SKM-1 (cell line): ENCODE measurements around the gene PLXDC2.
"Not testable (repeated sequence)": the region's sequence is repeated elsewhere in the genome, so short reads cannot be mapped to it uniquely, and the experiment has no call there.

Experiments used
- DNase-seq: peaks from one replicate; lab custom pipeline; 2025; ENCODE audit not compliant: unreplicated experiment; lab: John Stamatoyannopoulos, UW

The PLXDC2 gene

DNA sequence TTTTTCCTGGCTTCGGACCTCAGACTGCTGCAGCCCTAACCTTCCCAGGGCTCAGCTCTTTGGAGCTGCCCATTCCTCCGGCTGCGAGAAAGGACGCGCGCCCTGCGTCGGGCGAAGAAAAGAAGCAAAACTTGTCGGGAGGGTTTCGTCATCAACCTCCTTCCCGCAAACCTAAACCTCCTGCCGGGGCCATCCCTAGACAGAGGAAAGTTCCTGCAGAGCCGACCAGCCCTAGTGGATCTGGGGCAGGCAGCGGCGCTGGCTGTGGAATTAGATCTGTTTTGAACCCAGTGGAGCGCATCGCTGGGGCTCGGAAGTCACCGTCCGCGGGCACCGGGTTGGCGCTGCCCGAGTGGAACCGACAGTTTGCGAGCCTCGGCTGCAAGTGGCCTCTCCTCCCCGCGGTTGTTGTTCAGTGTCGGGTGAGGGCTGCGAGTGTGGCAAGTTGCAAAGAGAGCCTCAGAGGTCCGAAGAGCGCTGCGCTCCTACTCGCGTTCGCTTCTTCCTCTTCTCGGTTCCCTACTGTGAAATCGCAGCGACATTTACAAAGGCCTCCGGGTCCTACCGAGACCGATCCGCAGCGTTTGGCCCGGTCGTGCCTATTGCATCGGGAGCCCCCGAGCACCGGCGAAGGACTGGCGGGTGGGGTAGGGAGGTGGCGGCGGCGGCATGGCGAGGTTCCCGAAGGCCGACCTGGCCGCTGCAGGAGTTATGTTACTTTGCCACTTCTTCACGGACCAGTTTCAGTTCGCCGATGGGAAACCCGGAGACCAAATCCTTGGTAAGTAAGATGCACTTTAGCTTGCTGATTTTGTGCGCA, at the start of gene PLXDC2:
Gene PLXDC2, plus strand, starts transcription at position 22 of the 820 bp plus-strand sequence.
- no peak for DNase-seq

DNA sequence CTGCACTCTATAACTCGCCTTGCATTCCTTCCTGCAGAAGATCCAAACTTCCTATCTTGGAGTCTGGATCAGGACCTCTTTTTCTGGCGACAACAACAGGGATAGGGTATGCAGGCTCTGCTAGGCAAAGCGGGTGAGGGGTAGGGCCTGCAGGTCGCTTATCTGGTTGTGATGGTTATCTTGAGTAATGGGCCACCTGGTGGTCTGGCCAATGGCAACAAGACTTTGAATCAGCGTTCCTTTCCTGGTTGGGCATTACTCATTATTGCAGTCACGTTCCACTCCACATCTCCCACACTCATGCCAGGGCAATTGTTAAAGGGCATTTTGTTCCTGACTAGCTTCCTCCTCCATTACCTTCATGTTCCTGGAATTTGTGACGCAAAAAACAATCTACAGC, 48.4 kb upstream of the PLXDC2 start:
- DNase-seq, result no peak

DNA sequence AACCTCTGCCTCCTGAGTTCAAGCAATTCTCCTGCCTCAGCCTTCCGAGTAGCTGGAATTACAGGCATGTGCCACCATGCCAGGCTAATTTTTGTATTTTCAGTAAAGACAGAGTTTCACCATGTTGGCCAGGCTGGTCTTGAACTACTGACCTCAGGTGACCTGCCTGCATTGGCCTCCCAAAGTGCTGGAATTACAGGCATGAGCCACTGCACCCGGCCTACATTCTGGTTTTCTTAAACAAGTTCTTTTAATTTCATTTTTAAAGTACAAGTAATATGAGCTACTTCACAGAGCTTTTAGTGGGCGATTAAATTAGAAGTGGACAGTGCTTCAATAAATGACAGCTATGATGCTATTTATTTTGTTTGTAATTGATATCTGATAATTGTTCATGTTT, 46.4 kb upstream of the PLXDC2 start:
- not testable (repeated sequence) for DNase-seq

DNA sequence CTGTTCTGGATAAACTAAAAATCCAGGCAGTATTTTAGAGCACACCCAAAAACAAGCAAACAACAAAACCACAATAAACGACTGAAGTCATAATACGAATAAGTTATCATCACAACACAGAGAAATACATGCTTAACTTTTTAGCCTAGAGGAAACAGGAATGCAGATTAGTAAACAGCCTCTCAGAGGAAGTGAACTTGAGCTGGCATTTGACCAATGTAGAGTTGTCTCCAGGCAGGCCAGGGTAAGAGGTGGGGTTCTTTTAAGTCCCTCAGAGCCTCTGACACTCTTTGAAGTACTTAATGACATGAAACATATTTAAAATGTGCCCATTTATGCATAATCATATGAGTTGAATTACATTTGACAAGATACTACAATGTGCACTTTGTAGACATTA, 43.3 kb upstream of the PLXDC2 start:
- no peak for DNase-seq

DNA sequence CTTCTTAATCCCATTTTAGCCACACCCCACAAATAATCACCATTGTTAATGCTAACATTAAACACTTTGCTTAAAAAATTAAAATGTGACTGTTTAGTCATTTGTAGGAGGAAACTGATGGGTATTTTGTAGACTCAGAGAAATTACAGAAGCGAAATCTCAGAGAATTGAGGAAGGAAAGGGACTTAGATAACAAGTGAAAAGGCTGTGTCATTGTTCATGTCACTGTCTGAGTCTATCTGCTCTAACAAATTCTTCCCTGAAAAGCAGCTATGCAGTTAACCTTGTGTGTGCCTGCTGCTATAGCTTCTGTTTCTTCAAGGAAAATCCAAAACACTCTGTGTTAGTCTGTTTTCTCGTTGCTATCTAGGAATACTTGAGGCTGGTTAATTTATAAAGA, 40.9 kb upstream of the PLXDC2 start:
- peak; percentile 10 for DNase-seq

DNA sequence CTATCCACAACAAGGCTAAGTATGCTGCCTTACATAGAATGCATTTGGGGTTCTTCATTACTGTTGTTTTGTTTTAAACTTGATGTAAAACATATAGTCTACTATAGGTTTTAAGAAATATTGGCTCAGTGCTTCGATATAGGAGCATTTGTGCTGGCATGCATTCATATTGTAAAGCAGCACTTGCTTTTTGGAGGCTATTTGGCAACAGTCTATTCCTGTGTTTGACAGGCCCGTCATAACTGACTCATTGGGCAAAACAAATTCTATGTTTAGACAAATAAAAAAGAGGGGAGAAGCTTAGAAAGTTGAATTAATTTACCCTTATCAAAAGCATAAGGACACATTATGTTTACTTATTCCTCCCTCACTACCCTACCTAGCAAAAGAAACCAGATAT, 38.4 kb upstream of the PLXDC2 start:
- no peak for DNase-seq

DNA sequence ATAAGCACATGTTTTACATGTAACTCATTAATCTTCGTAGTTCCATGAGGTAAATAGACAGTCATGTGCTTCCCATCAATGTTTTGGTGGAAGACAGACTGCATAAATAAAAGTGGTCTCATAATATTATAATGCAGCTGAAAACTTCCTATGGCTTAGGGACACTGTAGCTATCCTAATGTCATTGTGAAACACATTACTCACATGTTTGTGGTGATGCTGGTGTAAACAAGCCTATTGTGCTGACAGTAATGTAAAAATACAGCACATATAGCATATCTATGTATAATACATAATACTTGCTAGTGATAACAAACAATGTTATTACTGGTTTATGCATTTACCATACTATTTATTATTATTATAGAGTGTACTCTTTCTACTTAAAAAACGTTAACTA, 37.2 kb upstream of the PLXDC2 start:
- DNase-seq, result no peak

DNA sequence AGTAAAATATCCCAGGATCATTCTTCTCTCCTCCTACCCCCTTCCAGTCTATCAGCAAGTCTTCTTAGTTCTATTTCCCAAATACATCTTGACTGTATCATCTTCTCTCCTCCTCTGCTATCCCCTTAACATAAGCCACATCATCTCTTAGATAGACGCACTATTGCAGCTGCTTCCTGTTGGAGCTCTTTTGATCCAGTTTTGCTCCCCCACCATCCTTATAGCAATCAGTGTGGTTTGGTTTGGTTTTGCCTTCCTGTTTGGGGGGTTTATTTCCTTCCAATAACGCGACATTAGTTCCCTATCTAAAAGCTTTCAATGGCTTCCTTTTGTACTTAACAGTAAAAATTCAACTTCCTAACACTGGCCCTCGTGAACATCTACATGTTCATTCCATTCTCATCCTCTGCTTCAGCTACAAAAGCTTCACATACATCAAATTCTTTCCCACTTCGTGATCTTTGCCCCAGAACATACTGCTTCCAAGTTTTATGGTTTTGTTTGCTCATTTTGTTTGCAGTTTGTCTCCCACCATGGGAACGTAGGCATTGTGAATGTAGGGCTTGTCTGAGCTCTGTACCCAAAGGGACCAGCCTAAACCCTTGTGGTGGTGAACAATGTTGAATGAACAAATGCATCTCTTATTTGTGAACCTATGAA, 33.7 kb upstream of the PLXDC2 start:
- DNase-seq, result no peak

DNA sequence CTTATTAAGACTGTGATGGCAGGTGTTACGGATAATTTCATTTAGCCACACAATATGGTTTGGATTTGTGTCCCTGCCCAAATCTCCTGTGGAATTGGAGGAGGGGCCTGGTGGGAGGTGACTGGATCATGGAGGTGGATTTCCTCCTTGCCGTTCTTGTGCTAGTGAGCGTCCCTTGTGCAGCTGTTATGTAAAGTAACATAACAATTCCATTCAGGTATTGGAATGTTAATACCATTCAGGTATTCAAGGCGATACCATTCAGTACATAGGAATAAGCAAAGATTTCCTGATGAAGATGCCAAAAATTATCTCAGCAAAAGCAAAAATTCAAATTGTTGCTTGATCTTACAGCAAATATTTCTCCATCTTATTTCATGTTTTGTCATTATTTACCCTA, 32.5 kb upstream of the PLXDC2 start:
- DNase-seq, result no peak

DNA sequence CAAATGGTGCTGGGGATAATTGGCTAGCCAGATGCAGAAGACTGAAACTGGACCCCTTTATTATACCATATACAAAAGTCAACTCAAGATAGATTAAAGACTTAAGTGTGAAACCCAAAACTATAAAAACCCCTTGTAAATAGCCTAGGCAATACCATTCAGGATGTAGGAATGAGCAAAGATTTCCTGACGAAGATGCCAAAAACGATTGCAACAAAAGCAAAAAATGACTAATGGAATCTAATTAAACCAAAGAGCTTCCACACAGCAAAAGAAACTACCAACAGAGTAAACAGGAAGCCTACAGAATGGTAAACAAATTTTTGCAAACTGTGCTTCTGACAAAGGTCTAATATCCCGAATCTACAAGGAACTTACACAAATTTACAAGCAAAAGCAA, 30.9 kb upstream of the PLXDC2 start:
- DNase-seq, result no peak

DNA sequence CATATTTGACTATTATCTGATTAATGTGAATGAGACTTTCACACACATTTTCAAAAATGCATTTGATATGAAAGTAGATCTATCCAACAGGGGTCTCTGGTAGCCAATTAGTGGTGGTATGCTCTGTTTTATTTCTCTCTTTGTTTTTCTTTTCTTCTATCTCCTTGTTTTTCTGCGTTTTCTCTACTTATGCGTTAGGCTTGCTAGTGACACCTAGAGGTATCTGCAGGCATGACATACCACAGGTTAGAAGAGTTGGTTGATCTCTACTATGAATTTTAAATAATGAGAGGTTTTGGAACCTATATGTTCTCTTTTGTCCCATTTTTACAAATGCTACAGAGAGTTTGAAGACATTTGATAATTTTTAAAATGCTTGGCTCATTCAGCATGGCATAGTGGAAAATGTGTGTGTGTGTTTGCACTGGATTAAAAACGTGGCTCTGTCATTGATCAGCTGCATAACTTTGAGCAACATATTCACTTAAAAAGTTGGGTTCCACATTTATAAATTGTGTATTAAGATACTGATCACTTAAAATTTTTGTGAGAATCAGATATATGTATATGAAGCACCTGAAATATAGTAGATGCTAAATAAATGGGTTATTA, 28.1 kb upstream of the PLXDC2 start:
- DNase-seq, result no peak

DNA sequence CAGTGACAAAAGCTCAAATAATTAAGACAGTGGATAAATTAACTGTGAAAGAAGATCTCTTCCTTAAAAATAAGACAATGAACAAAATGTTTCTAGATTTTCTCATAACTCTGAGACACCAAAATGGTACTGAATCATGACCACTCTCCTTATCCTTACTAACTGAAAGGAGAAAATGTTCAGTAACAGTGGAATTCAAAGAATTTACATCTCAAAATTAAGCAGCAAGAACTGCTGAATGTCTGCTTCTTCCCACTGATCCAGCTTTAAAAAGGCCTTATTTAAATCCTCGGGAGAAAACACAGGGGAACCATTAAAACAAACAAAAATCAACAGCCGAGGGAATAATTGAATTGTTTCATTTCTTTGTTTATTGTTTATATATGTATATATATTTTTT, 27.3 kb upstream of the PLXDC2 start:
- DNase-seq, result no peak

DNA sequence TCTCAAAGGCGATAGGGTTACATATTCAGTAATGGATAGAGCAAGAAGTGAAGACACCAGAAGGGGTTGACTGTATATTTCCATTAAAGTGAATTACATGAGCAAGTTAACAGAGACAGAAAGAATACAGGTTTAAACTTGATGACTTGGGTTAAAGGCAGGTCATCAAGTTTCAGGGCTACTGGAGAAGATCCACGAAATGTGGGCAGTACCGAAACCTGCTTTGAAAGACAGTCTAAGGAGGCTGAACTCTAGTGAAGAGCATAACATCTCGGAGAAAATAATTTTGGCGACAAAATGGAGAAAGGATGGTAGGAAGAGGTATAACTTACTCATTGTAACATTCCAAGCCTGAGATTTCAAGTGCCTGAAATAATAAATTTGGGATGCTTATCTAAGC, 26.6 kb upstream of the PLXDC2 start:
- DNase-seq, result no peak

DNA sequence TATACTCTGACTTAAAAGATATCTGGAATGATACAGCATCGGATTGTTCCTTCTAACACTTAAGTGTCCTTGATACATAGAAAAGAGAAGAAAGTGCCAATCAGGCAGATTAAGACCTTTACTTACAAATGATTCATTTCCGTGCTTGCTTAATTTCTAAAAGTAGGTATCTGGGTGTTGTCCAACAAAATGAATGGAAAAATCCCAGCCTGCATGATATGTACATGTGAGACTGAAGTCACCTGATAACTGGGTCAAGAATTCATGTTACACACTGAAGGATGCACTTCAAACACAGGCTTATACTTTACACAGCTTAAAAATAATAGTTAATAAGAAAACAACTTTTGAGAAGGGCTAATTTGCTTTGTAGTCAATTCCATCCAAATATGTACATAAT, 25.2 kb upstream of the PLXDC2 start:
- no peak for DNase-seq

DNA sequence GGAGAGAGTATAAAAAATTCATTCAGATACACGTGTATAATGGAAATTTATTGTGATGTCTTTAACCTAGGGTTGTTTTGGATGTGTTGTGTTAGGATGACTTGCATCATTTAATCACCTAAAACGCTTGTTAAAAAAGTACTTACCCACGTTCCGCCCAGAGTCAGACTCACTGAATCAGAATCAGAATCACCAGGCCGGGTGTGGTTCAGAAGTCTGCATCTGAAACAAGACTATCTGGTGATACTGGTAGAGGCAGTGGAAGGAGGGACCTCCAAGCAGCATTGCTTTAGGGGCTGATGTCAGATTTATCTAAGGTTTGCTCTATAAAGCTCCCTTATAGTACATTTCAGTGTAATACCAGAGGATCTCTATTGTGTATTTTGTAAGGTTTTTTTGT, 20.5 kb upstream of the PLXDC2 start:
- no peak for DNase-seq

DNA sequence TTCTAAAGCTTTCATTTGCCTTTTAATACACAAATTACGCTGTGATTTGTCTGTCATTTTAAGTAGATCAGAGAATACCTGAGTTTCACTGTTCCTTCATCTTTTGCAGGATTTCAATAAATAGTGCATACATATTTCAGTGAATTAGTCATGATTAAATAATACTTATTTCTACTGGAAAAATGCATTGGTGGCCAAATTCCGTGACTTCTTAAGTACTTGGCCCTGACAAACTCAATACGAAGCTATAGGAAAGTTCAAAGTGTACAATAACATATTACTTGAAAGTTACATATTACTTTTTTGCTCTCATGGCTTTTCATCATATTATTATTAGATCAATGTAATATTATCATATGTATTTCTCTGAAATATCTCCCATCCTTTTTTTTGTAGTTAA, 16.1 kb upstream of the PLXDC2 start:
- DNase-seq, result no peak

DNA sequence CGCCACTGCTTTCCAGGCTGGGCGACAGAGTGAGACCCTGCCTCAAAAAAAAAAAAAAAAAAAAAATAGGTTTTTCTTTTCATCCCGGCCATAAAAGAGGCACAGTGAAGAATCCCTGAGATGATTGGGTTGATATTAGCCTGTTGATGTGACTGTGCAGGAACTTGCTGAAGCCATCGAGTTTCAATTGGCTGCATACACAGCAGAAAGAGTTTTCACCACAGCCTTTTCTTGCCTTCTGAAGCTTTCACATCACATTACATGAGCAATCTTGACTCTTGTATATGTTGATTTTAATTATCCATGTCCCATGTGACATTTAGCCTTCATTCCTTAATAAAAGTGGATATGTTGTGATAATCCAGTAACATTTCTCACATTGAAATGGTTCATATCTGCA, 14.9 kb upstream of the PLXDC2 start:
- no peak for DNase-seq

DNA sequence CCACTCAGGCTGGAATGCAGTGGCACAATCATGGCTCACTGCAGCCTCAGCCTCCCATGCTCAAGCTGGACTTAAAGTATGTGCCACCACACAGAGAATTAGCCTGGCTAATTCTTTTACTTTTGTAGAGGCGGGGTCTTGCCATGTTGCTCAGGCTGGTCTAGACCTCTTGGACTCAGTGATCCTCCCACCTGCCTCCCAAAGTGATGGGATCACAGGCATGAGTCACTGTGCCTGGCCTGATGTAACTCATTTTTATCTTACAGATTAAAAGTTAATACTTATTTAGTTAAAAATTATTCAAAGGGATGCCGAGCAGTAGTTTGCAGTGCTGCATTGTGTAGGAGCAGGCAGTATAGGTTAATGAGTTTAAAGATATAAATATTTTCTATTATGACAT, 12.6 kb upstream of the PLXDC2 start:
- DNase-seq, result no peak

DNA sequence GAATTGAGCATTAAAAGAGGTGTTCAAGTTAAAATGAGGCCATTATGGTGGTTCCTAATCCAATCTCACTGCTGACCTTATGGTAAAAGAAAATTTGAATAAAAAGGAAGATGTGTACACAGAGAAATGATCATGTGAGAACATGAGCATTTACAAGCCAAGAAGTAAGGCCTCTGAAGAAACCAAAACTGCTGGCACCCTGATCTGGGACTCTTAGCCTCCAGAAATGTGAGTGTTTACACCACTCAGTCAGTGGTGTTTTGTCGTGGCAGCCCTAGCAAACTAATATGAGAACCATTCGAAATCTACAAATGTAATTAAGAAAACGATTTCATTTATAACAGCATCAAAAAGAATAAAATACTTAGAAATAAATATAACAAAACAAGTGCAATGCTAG, 6.8 kb upstream of the PLXDC2 start:
- DNase-seq, result no peak

DNA sequence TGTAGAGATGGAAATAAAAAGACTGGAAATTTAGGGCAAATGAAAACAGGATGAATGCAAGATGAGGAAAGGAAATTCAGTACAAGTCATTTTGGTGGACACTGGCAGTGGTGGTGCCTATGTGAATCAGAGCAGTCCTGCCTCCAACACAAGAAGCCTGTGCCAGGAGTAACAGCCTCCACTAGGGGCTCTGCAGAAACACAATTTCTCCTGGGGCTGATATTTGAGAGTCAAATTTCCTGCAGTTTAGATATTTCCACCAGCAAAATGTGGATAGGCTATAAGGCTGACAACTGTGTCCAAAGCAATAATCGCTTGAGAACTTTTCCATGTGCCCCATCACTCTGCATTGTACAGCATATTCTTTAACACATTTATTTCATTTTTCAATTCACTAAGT, 4.7 kb upstream of the PLXDC2 start:
- no peak for DNase-seq

DNA sequence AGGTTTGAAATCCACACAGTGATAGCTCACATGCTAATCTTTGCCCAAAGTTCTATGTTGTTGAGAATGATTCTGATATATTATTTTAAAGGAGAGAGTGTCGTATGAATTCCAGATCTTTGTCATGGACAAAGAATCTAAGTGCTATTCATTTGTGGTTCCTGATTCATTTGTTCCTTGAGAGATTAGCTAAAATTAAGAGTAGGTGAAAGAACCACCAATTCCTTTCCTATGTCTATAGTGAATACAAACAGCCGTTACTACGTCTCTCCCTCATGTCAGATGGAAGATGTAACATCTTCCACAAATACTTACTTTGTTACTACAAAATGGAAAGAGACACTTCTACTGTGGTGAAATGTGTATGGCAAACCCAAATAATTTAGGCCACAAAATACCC, 3.3 kb upstream of the PLXDC2 start:
- DNase-seq, result no peak

DNA sequence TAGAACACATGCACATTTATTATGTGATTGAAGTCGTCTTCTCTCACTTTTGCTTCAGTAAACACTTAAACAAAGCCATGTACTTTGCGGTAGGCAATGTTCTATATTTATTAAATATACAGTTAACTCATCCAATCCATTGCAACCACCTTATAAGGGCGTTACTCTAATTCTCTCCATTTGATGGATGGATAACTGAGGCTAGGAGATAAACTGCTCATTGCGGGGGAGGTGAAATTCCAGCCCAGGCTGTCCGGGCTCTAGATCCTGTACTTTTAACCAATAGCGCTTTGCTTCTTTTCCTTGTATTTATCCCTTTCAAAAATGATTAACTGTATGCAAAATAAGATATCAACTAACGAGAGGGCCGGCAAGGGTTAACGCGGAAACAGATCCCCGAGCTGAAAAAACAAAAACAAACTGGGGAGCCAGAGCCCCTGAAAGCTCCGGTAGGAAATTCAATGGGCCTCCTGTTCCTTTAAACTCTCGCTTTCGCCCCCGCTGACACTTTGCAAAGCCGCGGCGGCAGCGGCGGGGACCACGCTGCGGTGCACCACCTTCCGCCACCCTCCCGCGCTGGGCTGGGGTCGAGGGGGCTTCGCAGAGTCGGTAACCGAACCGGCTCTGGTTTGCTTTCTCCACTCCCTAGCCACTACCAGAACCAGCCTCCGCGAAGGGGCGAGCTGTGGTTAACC, 1.0 kb upstream of the PLXDC2 start:
- DNase-seq, result no peak
